K562 (cell line): Measurements from ENCODE around the gene ZDHHC11. TPM values are rescaled to one million over a fixed set of nuclear protein-coding genes. Genes with fewer than 3 reads are reported as not detected.

ENCODE experiments used
- CREB1 ChIP-seq, 2 experiments: sonication (generic) in 1 of 2; formaldehyde crosslinking in 1 of 2; IDR thresholded peaks; 2 replicates each; pipeline versions ENCODE4 v1.6.1 to v1.8.0; 2012 to 2022; ENCODE audit warnings: inconsistent platforms in 1 of 2, mild to moderate bottlenecking in 1 of 2, missing genetic modification reagents in 1 of 2, moderate library complexity in 1 of 2
- DMBX1 ChIP-seq: fragments of 250-450 bp; sonication (Bioruptor Pico); IDR thresholded peaks from 2 replicates; pipeline ENCODE4 v1.8.0; 2022; ENCODE audit warnings: inconsistent platforms, mild to moderate bottlenecking, moderate library complexity, borderline replicate concordance
- MIER1 ChIP-seq: fragments of 450-650 bp; IDR thresholded peaks from 2 replicates; pipeline ENCODE4 v1.6.1; 2016; ENCODE audit warnings: antibody characterized with exemption, mild to moderate bottlenecking, low read depth
- NEUROD1 ChIP-seq: fragments of 150-350 bp; IDR thresholded peaks from 2 replicates; pipeline ENCODE4 v1.6.1; 2014; ENCODE audit warnings: borderline replicate concordance, low read length, low read depth; ENCODE audit not compliant: partially characterized antibody
- PTBP1 ChIP-seq: fragments of 200-400 bp; formaldehyde crosslinking; IDR thresholded peaks from 2 replicates; pipeline ENCODE4 v1.6.1; 2017; ENCODE audit warnings: low read depth, low read length
- SUPT5H ChIP-seq: fragments of 450-650 bp; IDR thresholded peaks from 2 replicates; pipeline ENCODE4 v1.6.1; 2016
- TSHZ1 ChIP-seq: fragments of 250-450 bp; sonication (Bioruptor Pico); IDR thresholded peaks from 2 replicates; pipeline ENCODE4 v1.4.0; 2020; ENCODE audit warnings: mild to moderate bottlenecking, moderate library complexity
- WHSC1 ChIP-seq: IDR thresholded peaks from one replicate; pipeline ENCODE4 v1.6.1; 2012; ENCODE audit warnings: low read length, control low read depth, inconsistent platforms
- polyA plus RNA-seq, 8 experiments: library from polyadenylated mRNA; depleted of rRNA in 4 of 8; stranded (reverse) in 5 of 8; unstranded in 3 of 8; fragments of >200 nt; fragmentation: Nextera tagmentation in 2 of 8; fragmentation: Illumina TruSeq in 1 of 8; extraction: Ambion mirVana in 2 of 8; extraction: Trizol in 1 of 8; gene quantifications; 2 replicates each; pipeline versions ENCODE4 v1.2.1 to v1.2.3, GENCODE V29; 2011 to 2014; ENCODE audit warnings: inconsistent platforms in 1 of 8, missing spikeins in 1 of 8
- total RNA-seq, 7 experiments: library from RNA; depleted of rRNA in 6 of 7; stranded (reverse); fragments of >200 nt in 6 of 7; fragmentation: Illumina TruSeq in 2 of 7; extraction: Trizol in 2 of 7; gene quantifications; 2 replicates each; pipeline versions ENCODE4 v1.2.1 to v1.2.3, GENCODE V29; 2011 to 2021; ENCODE audit warnings: low replicate concordance in 1 of 7
- TF ChIP-seq, protein P1 (sequence below): fragments of 250-450 bp; sonication (Bioruptor Pico); IDR thresholded peaks from 2 replicates; pipeline ENCODE4 v1.5.0; 2022; ENCODE audit warnings: mild to moderate bottlenecking

Gene ZDHHC11
- total and polyA plus RNA-seq, 9 of the 15 experiments (the other 6 are each of a cell fraction or from before 2014, with no cell fraction given) = 0.07 to 2.3 (median 0.52) TPM

DNA sequence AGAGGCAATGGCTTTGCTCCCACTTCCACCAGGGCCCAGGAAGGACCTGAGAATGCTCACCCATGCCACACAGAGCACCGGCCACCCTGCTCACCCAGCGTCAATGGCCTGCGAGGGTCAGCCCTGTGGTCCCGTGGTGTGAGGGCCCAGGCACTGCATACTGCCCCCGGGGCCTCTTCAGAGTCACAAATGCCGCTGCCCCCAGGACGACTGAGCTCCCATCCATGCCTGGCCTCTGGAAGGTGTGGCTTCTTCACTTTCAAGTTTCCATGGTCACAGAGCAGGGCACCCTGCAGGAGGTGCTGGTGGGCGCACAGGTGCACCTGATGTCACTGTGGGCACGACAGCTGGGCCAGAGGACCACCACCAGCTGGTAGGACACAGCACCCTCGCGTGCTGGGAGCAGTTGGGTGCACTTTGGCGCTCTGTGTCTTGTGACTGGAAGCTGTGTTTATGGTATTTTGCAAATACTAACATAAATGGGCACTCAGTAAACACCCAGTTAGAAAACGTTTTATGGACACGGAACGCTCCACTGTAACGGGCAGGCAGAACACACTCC, 12.5 kb upstream of the ZDHHC11 start (continued):
- TF ChIP-seq WHSC1 (no peak), PTBP1 (no peak), SUPT5H (0 out of 2 replicates have a peak, but pooled peaks have one; percentile 9), CREB1 (IDR thresholded peaks at IDR 0.05) (0 out of 2 replicates have a peak, but pooled peaks have one; percentile 5), CREB1 (CRISPR knock-in tag; IDR thresholded peaks at IDR 0.05) (no peak), MIER1 (no peak), DMBX1 (CRISPR knock-in tag) (no peak), NEUROD1 (no peak), TSHZ1 (CRISPR knock-in tag) (no peak)
- TF ChIP-seq, protein P1, sequence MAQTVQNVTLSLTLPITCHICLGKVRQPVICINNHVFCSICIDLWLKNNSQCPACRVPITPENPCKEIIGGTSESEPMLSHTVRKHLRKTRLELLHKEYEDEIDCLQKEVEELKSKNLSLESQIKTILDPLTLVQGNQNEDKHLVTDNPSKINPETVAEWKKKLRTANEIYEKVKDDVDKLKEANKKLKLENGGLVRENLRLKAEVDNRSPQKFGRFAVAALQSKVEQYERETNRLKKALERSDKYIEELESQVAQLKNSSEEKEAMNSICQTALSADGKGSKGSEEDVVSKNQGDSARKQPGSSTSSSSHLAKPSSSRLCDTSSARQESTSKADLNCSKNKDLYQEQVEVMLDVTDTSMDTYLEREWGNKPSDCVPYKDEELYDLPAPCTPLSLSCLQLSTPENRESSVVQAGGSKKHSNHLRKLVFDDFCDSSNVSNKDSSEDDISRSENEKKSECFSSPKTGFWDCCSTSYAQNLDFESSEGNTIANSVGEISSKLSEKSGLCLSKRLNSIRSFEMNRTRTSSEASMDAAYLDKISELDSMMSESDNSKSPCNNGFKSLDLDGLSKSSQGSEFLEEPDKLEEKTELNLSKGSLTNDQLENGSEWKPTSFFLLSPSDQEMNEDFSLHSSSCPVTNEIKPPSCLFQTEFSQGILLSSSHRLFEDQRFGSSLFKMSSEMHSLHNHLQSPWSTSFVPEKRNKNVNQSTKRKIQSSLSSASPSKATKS (CRISPR knock-in tag) = no peak
